HEK293T (cell line): ENCODE measurements around the gene NPHS1.
"Not testable (repeated sequence)": the region's sequence is repeated elsewhere in the genome, so short reads cannot be mapped to it uniquely, and the experiment has no call there.

Experiments used
- CTCF ChIA-PET: fragments of 350-600 bp; formaldehyde crosslinking; extraction: SDS; loops from one replicate; lab custom pipeline; 2021; ENCODE audit warnings: antibody characterized with exemption, inconsistent platforms; lab: Yijun Ruan, JAX
- POLR2A ChIA-PET: fragments of 350-600 bp; formaldehyde crosslinking; extraction: SDS; loops from one replicate; lab custom pipeline; 2020; ENCODE audit warnings: antibody characterized with exemption, inconsistent platforms; lab: Yijun Ruan, JAX
- DNase-seq: peaks from one replicate; pipeline ENCODE4 v3.0.0; 2012; ENCODE audit warnings: mixed read lengths; ENCODE audit errors: extremely low spot score
- ARNT ChIP-seq: fragments of 450-650 bp; IDR thresholded peaks from 2 replicates; pipeline ENCODE4 v1.6.1; 2017; ENCODE audit warnings: mild to moderate bottlenecking
- BHLHE40 ChIP-seq: fragments of 450-650 bp; IDR thresholded peaks from 2 replicates; pipeline ENCODE4 v1.6.1; 2016; ENCODE audit warnings: mild to moderate bottlenecking, moderate library complexity, borderline replicate concordance
- CTBP1 ChIP-seq: fragments of 450-650 bp; IDR thresholded peaks from 2 replicates; pipeline ENCODE4 v1.6.1; 2016; ENCODE audit warnings: borderline replicate concordance
- ELF4 ChIP-seq: fragments of 450-650 bp; IDR thresholded peaks from 2 replicates; pipeline ENCODE4 v1.6.1; 2017; ENCODE audit warnings: antibody characterized with exemption
- FOXA1 ChIP-seq: fragments of 450-650 bp; IDR thresholded peaks from 2 replicates; pipeline ENCODE4 v1.6.1; 2016; ENCODE audit warnings: mild to moderate bottlenecking
- FOXK2 ChIP-seq: fragments of 450-650 bp; IDR thresholded peaks from 2 replicates; pipeline ENCODE4 v1.6.1; 2016; ENCODE audit warnings: mild to moderate bottlenecking
- FOXM1 ChIP-seq: fragments of 450-650 bp; IDR thresholded peaks from 2 replicates; pipeline ENCODE4 v1.6.1; 2017; ENCODE audit warnings: mild to moderate bottlenecking, borderline replicate concordance
- HDGF ChIP-seq: fragments of 450-650 bp; IDR thresholded peaks from 2 replicates; pipeline ENCODE4 v1.6.1; 2017; ENCODE audit warnings: antibody characterized with exemption, borderline replicate concordance
- L3MBTL2 ChIP-seq: fragments of 450-650 bp; conservative IDR thresholded peaks from 2 replicates; pipeline ENCODE4 v1.6.1; 2016; ENCODE audit warnings: mild to moderate bottlenecking
- LEF1 ChIP-seq: fragments of 450-650 bp; IDR thresholded peaks from 2 replicates; pipeline ENCODE4 v1.6.1; 2017; ENCODE audit warnings: mild to moderate bottlenecking, borderline replicate concordance
- NFRKB ChIP-seq: fragments of 450-650 bp; IDR thresholded peaks from 2 replicates; pipeline ENCODE4 v1.6.1; 2016; ENCODE audit warnings: mild to moderate bottlenecking, moderate library complexity
- SP1 ChIP-seq: fragments of 450-650 bp; IDR thresholded peaks from 2 replicates; pipeline ENCODE4 v1.6.1; 2017
- SUZ12 ChIP-seq: fragments of 450-650 bp; IDR thresholded peaks from 2 replicates; pipeline ENCODE4 v1.6.1; 2016; ENCODE audit warnings: mild to moderate bottlenecking
- TARDBP ChIP-seq: fragments of 450-650 bp; IDR thresholded peaks from 2 replicates; pipeline ENCODE4 v1.6.1; 2016
- ZNF384 ChIP-seq: fragments of 450-650 bp; IDR thresholded peaks from 2 replicates; pipeline ENCODE4 v1.6.1; 2016
- TF ChIP-seq, protein P1 (sequence below): fragments of 450-650 bp; IDR thresholded peaks from 2 replicates; pipeline ENCODE4 v1.6.1; 2016

Gene NPHS1

DNA sequence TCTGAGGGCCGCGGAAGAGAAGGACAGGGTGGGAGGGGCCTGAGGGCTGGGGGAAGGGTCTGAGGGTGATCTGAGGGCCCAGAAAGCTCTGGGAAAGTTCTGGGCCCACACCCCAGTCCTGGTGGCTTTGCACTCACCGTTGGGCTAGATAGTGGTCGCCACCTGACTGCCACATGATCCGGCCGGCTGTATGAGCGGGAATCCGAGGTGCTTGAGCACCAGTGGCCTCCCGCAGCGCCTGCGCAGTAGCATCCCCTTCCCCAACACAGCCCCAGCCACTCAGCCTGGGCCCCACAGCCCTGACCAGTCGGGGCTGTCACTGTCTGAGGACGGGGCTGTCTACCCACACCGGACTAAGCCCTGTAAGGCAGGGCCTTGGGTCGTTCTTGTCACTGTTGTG, 54.6 kb downstream of the NPHS1 start:
- ChIA-PET POLR2A (no interaction called here), CTCF (no interaction called here)
- TF ChIP-seq FOXA1 = no peak
- no peak for TF ChIP-seq ZNF384
- TF ChIP-seq SUZ12 = no peak
- no peak for TF ChIP-seq FOXK2
- DNase-seq = no peak

DNA sequence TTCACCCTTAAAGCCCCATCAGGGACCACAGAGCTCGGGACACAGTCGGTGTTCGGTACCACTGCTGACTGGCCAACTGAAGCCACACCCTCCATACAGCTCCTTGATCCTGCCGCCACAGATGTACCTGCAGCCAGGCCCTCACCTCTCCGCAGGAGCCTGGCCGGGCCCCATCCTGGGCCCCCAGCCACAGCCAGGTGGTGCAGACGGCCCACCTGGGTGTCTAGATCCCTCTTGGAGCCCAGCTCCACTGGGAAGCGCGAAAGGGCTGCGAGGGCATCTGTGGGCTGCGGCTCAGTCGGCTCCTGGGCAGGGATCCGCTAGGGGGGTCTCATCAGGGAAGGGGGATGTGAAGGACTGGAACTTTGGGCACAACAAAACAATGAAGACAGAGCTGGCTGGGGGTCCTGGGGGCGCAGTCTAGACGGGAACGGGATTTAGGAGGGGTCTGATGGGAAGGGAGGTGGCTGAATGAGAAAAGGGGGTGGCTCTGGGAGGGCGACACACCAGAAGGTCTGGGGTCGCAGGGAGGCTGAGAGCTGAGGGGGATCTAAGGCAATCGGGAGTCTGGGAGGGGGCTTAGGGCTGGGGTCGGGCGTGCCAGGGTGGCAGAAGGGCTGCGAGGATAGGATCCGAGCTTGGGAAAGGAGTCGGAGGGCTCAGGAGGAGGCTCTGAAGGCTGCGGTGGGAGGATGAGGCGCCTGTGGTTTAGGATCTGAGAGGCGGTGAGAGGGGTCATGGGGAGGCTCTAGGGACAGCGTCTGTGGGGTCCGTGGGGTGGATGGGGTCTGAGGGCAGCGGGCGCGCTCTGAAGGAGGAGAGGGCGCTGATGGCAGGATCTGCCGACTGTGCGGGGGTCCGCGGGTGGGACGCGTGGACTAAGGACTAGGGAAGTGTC, 55.4 kb downstream of the NPHS1 start:
- ChIA-PET CTCF (no interaction called here), POLR2A (no interaction called here)
- no peak for TF ChIP-seq BHLHE40
- TF ChIP-seq L3MBTL2 = no peak
- TF ChIP-seq NFRKB = no peak
- TF ChIP-seq ELF4 = no peak
- no peak for TF ChIP-seq FOXK2
- TF ChIP-seq ZNF384 = no peak
- no peak for TF ChIP-seq SP1
- TF ChIP-seq CTBP1 = no peak
- TF ChIP-seq FOXA1 = no peak
- no peak for TF ChIP-seq TARDBP
- TF ChIP-seq, protein P1, sequence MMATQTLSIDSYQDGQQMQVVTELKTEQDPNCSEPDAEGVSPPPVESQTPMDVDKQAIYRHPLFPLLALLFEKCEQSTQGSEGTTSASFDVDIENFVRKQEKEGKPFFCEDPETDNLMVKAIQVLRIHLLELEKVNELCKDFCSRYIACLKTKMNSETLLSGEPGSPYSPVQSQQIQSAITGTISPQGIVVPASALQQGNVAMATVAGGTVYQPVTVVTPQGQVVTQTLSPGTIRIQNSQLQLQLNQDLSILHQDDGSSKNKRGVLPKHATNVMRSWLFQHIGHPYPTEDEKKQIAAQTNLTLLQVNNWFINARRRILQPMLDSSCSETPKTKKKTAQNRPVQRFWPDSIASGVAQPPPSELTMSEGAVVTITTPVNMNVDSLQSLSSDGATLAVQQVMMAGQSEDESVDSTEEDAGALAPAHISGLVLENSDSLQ = no peak
- no peak for TF ChIP-seq FOXM1
- TF ChIP-seq ARNT = no peak
- TF ChIP-seq SUZ12 = no peak
- no peak for TF ChIP-seq LEF1
- TF ChIP-seq HDGF = no peak
- DNase-seq = no peak

DNA sequence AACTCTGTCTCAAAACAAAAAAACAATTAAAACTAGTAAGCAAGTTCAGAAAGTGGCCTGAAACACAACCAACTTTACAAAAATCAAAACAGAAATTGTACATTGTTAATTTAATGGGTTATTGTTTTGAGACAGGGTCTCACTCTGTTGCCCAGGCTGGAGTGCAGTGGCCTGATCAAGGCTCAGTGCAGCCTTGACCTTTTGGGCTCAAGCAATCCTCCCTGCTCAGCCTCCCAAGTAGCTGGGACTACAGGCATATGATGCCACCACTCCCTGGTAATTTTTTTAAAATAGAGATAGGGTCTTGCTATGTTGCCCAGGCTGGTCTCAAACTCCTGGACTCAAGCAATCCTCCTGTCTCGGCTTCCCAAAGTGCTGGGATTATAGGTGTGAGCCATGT, 56.7 kb downstream of the NPHS1 start:
- CTCF ChIA-PET = not testable (repeated sequence)

DNA sequence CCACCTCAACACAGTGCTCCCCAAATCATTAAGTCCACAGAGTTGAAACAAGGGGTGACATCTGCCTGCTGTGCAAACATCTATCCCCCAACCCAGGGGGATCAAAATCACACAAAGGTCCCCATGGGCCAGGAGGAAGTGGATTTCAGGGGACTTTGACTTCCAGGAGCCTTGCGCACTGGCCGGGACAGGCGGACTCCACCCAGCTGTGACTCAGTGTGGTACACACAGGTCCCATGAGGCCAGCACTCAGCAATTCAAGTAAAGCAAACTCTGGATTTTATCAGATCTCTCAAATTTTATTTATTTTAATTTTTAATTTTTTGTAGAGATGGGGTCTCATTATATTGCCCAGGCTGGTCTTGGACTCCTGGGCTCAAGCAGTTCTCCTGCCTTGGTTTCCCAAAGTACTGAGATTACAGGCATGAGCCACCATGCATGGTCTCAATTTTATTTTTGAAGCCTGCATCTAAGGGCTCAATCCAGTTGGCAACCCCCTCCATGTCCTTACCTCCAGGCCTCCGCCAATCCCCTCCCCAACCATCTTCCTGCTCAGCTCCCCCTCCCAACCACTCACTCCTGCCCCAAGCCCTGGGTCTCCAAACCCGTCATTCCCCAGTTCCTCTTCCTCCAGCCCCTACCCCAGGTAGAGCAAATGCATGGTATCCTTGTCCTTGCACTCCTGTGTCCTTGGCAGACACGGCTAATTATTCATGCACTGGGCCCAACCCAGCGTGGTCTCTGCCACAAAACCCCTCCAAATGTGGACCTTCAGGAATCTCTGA, 58.7 kb downstream of the NPHS1 start:
- no peak for DNase-seq
- ChIA-PET POLR2A (no interaction called here), CTCF (no interaction called here)
- TF ChIP-seq, protein P1 = no peak
- TF ChIP-seq ELF4 (no peak), FOXK2 (no peak), HDGF (no peak), NFRKB (no peak), ARNT (no peak), SP1 (no peak), BHLHE40 (no peak), ZNF384 (no peak), LEF1 (no peak), SUZ12 (no peak), L3MBTL2 (no peak), TARDBP (no peak), CTBP1 (no peak)

More for the DNA sequence above, 56.7 kb downstream of the NPHS1 start:
- POLR2A ChIA-PET, DNase-seq: not testable (repeated sequence)

DNA sequence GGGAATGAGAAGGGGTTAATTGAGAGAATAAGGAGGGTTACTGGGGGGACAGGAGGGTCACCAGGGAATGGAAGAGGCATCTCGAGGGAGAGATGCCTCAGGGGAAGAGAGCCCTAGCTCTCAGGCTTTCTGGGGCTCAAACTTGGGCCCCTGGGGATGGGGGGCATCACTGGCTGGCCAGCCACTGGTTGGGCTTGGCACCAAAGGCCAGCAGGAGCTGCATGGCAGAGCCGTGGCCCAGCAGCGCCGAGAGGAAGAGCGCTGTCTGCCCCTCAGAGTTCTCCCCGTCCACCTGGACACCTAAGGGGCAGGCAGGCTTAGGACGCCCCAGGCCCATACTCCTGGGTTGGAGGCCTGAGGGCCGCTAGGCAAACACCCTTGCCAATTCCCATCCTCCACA, 59.4 kb downstream of the NPHS1 start:
- TF ChIP-seq L3MBTL2 = no peak
- TF ChIP-seq, protein P1 = no peak
- no peak for TF ChIP-seq HDGF
- no peak for TF ChIP-seq ELF4
- TF ChIP-seq NFRKB = no peak
- no peak for TF ChIP-seq SUZ12
- no peak for TF ChIP-seq ZNF384
- TF ChIP-seq FOXM1 = no peak
- no peak for TF ChIP-seq FOXA1
- TF ChIP-seq LEF1 = no peak
- TF ChIP-seq CTBP1 = no peak
- ChIA-PET POLR2A (no interaction called here), CTCF (no interaction called here)
- DNase-seq = no peak

DNA sequence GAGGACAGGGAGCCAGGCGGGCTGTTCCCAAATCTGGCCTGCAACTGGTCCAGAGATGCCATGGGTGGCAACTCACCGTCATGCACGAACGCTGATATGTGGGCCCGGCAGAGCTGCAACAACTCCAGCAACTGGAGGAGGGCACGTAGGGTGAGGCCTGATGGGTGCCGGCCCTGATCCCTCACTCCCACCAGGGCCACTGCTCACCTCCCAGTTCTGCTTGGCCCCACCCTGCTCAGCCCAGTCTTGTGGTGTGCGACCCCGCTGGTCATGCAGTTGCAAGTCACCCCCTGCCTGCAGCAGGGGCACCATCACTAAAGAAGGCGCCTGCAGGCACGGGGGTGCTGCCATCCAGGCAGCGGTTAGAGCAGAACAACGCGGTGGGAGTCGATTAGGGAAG, 60.0 kb downstream of the NPHS1 start:
- ChIA-PET POLR2A (no interaction called here), CTCF (no interaction called here)
- TF ChIP-seq ARNT (no peak), TARDBP (no peak), BHLHE40 (no peak), FOXA1 (no peak), CTBP1 (no peak), FOXK2 (no peak), HDGF (no peak), ZNF384 (no peak), LEF1 (no peak)
- TF ChIP-seq, protein P1 = no peak
- DNase-seq = no peak
